Ovary (tissue), 9 donors: Measurements from ENCODE around the gene TMEM59L. TPM values are rescaled to one million over a fixed set of nuclear protein-coding genes. Genes with fewer than 3 reads are reported as not detected.

Experiments
- DNase-seq, 5 donors: peaks; one replicate each; pipeline ENCODE4 v3.0.0-alpha.2; 2019 to 2020
- H3K27ac ChIP-seq, 2 donors: fragments of 200-600 bp; one replicate each; pipeline versions ENCODE4 v1.5.1 to v1.8.0; 2019 to 2022
- H3K27me3 ChIP-seq: fragments of 200-600 bp; one replicate; pipeline ENCODE4 v1.8.0; 2022
- H3K36me3 ChIP-seq: fragments of 200-600 bp; sonication (generic); one replicate; pipeline ENCODE4 v1.5.1; 2019
- H3K4me1 ChIP-seq: one replicate; pipeline ENCODE4 v1.8.1; 2013; ENCODE audit warnings: mild to moderate bottlenecking, moderate library complexity; ENCODE audit not compliant: insufficient read depth
- H3K4me3 ChIP-seq: fragments of 200-600 bp; sonication (generic); one replicate; pipeline ENCODE4 v1.5.1; 2017
- H3K9me3 ChIP-seq, 2 donors: fragments of 200-600 bp in 1 of 2; sonication (generic) in 1 of 2; one replicate each; pipeline versions ENCODE4 v1.5.1 to v1.8.1; 2013 to 2019; ENCODE audit warnings: mild to moderate bottlenecking in 1 of 2, moderate library complexity in 1 of 2
- EP300 ChIP-seq: sonication (generic); formaldehyde crosslinking; IDR thresholded peaks from one replicate; pipeline ENCODE4 v1.6.1; 2017; ENCODE audit warnings: antibody characterized with exemption
- POLR2A ChIP-seq: fragments of 450-650 bp; IDR thresholded peaks from one replicate; pipeline ENCODE4 v1.6.1; 2017; ENCODE audit warnings: antibody characterized with exemption, mild to moderate bottlenecking, moderate library complexity
- WGBS, 3 donors: extraction: QIAGEN DNeasy Blood & Tissue Kit in 1 of 3; methylation state at CpG; one replicate each; pipeline versions ENCODE4 v1.1.5 to v1.1.7; 2013 to 2017; 5-methylcytosine and 5-hydroxymethylcytosine counted together
- intact Hi-C, 4 donors: fragments of 100-400 bp; cut with DNase I; formaldehyde crosslinking; loops; one replicate each; pipeline versions ENCODE4 v1.11.0 to v1.15.1; 2022 to 2023
- polyA plus RNA-seq, 2 donors: library from polyadenylated mRNA; stranded (reverse); fragments of 200-250 nt in 1 of 2; fragments of 350-450 nt in 1 of 2; fragmentation: Illumina TruSeq in 1 of 2; extraction: RNeasy Lipid Tissue Mini Kit (QIAGEN cat#74804) in 1 of 2; gene quantifications; one replicate each; pipeline ENCODE4 v1.2.3, GENCODE V29; 2013 to 2014
- total RNA-seq, 7 donors: library from RNA; depleted of rRNA in 2 of 7; stranded (reverse); fragments of >200 nt in 2 of 7; fragmentation: NEBNext Ultra II Directional in 3 of 7; extraction: Animal tissue kit (Norgen Biotek cat#: 25700) in 3 of 7; gene quantifications; one replicate each; pipeline versions ENCODE4 v1.1.0 to v1.2.4, GENCODE V29; 2016 to 2023
- TF ChIP-seq, protein P1 (sequence below), 3 donors: fragments of 450-650 bp in 2 of 3; fragments of 200-600 bp in 1 of 3; IDR thresholded peaks; one replicate each; pipeline versions ENCODE4 v1.5.1 to v1.8.0; 2016 to 2022; ENCODE audit warnings: antibody characterized with exemption in 3 of 3, mild to moderate bottlenecking in 1 of 3
- donor health status: DM: no; HTN: no; CAD: no; lungs with moderate emphysema.
- donor health status: DM: no; HTN: no; CAD: no.
- donor health status: Bipolar disorder and iron deficiency.
- donor health status: DM: yes; HTN: yes; CAD: no.
- donor health status: DM: no; HTN: no; CAD: no.
- donor health status: DM: yes; HTN: yes; CAD: no.

TMEM59L gene
- total and polyA plus RNA-seq, 9 donors: 0.20 to 0.53 (median 0.51) TPM; not detected in 4

DNA sequence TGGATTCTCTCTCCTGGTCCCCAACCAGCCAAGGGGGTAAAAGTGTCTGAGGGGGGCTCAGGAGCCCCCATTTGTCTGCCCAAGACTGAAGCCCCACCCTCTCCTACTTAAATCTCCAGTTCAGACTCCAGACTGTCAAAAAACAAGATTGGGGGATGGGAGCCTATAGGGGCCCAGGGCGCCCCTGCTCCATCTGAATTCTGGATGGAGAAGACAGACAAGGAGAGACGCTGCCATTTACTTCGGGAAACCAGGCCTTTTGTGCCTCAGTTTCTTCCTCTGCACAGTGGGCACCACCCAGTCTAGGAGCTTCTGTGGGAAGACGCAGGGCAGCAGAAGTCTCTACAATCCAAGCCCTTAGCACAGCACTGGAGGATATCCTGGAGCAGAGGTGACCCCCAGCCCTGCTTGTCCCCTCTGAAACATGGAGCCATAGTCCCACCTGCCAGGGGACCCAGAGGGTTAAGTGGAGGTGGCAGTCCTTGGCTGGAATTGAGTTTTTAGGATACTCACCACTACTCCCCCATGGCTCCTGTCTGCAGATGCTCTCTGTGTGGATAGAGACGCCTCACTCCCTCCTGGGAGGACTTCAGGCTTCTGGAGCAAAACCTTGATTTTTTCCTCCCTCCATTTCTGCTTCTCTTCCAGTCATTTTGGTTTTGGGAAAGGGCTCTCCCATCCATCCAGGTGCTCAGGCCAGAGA, 4.4 kb upstream of the TMEM59L start:
- Histone ChIP-seq H3K4me1 (peaks cover 3% of the 10 kb centered on the region), H3K4me3 (no peak overlapping the region), H3K27ac (no peak overlapping the region), H3K36me3 (no peaks in the 10 kb centered on the region), H3K27me3 (peaks cover 11% of the 10 kb centered on the region), H3K9me3 (no peaks in the 10 kb centered on the region)
- 22 to 32% (median 22%) methylated on average over 5 of the region's 5 CpGs for WGBS, 3 donors
- DNase-seq: no peak
- intact Hi-C loops: no loop called here
- no peak for TF ChIP-seq POLR2A
- no peak for TF ChIP-seq EP300
- TF ChIP-seq, protein P1, sequence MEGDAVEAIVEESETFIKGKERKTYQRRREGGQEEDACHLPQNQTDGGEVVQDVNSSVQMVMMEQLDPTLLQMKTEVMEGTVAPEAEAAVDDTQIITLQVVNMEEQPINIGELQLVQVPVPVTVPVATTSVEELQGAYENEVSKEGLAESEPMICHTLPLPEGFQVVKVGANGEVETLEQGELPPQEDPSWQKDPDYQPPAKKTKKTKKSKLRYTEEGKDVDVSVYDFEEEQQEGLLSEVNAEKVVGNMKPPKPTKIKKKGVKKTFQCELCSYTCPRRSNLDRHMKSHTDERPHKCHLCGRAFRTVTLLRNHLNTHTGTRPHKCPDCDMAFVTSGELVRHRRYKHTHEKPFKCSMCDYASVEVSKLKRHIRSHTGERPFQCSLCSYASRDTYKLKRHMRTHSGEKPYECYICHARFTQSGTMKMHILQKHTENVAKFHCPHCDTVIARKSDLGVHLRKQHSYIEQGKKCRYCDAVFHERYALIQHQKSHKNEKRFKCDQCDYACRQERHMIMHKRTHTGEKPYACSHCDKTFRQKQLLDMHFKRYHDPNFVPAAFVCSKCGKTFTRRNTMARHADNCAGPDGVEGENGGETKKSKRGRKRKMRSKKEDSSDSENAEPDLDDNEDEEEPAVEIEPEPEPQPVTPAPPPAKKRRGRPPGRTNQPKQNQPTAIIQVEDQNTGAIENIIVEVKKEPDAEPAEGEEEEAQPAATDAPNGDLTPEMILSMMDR (IDR thresholded peaks at IDR 0.05): no peak

GRCh38 chr19:18608805-18609716, 3.6 kb upstream of the TMEM59L start:
- peaks cover 3% of the 10 kb centered on the region for H3K4me1 ChIP-seq
- intact Hi-C loops: no loop called here
- H3K9me3 ChIP-seq: no peaks in the 10 kb centered on the region
- 44 to 49% (median 48%) methylated on average over 9 of the region's 9 CpGs for whole genome bisulfite sequencing, 3 donors
- TF ChIP-seq POLR2A (no peak), EP300 (no peak)
- TF ChIP-seq, protein P1 (IDR thresholded peaks at IDR 0.05): no peak
- H3K36me3 ChIP-seq: no peaks in the 10 kb centered on the region
- no peak overlapping the region for H3K27ac ChIP-seq
- no peak overlapping the region for H3K4me3 ChIP-seq
- DNase-seq: no peak
- peaks cover 9% of the 10 kb centered on the region for H3K27me3 ChIP-seq

GRCh38 chr19:18609717-18610051, 3.0 kb upstream of the TMEM59L start:
- peaks cover 9% of the 10 kb centered on the region for H3K27me3 ChIP-seq
- DNase-seq: no peak
- TF ChIP-seq POLR2A: no peak
- TF ChIP-seq EP300: no peak
- TF ChIP-seq, protein P1 (IDR thresholded peaks at IDR 0.05): no peak
- H3K36me3 ChIP-seq: no peaks in the 10 kb centered on the region
- intact Hi-C loops: no loop called here
- no peak overlapping the region for H3K4me3 ChIP-seq
- H3K4me1 ChIP-seq: peaks cover 3% of the 10 kb centered on the region
- no peak overlapping the region for H3K27ac ChIP-seq
- H3K9me3 ChIP-seq: no peaks in the 10 kb centered on the region
- WGBS, 3 donors: 26 to 37% (median 30%) methylated on average over 2 of the region's 2 CpGs

DNA sequence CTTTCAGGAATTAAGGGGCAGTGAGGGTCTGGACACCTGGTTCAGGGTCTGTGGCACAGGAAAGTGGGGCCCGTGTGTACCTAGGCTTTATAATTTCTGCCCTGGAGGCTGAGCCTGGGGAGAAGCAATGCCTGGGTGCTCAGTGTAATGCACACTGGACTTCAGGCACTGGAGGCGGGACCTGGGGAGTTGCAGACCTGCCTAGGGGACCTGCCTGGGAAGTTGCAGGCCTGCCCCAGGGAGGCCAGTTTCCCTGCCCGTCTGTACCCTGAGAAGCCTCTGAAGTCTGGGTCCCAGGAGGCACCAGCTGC, 2.5 kb upstream of the TMEM59L start:
- no peak for DNase-seq
- intact Hi-C loops: no loop called here
- 41 to 49% methylated on average over 3 of the region's 3 CpGs; no CpG with 5 or more reads in 1 of the 3 donors for WGBS, 3 donors
- no peaks in the 10 kb centered on the region for H3K9me3 ChIP-seq
- H3K27ac ChIP-seq: no peak overlapping the region
- no peak overlapping the region for H3K4me3 ChIP-seq
- no peak for TF ChIP-seq POLR2A
- TF ChIP-seq, protein P1 (IDR thresholded peaks at IDR 0.05): no peak
- TF ChIP-seq EP300: no peak
- H3K36me3 ChIP-seq: no peaks in the 10 kb centered on the region
- H3K4me1 ChIP-seq: peaks cover 3% of the 10 kb centered on the region
- peaks cover 9% of the 10 kb centered on the region for H3K27me3 ChIP-seq
